Erythroblast (primary cell): Measurements from ENCODE around the gene PARP11.

Experiments used
- GATA1 ChIP-seq: IDR thresholded peaks from 2 replicates; pipeline ENCODE4 v1.6.1; 2011; ENCODE audit warnings: low read depth, mild to moderate bottlenecking, control low read depth, low read length, moderate library complexity
- POLR2A ChIP-seq: IDR thresholded peaks from 2 replicates; pipeline ENCODE4 v1.6.1; 2011; ENCODE audit warnings: mild to moderate bottlenecking, low read length

DNA sequence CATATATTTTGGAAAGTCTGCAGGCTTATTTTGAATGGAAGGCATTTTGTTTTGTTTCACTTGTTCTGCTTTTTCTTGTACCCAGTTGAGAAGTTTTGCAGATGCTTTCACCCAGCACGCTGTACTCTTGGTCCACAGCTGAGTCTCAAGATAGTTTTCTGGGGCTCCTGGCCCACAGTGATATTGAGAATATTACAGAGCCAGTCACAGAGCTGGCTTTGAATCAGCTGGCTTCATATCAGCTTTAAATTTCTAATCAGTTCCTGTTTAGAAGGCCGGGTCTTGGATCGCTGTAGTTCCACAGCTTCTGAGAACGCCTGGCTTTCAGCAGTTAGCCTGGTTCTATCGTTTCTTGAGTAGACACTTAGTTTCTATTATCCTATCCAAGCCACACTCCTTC, 32.5 kb upstream of the PARP11 start:
- TF ChIP-seq POLR2A (no peak), GATA1 (no peak)
